Activated CD4-positive, CD25-positive, alpha-beta regulatory T cell (primary cell): ENCODE results near the gene TAGAP.

Experiments used
- DNase-seq, 4 experiments: peaks; one replicate each; lab custom pipeline; 2025; lab: John Stamatoyannopoulos, UW

Gene TAGAP

DNA sequence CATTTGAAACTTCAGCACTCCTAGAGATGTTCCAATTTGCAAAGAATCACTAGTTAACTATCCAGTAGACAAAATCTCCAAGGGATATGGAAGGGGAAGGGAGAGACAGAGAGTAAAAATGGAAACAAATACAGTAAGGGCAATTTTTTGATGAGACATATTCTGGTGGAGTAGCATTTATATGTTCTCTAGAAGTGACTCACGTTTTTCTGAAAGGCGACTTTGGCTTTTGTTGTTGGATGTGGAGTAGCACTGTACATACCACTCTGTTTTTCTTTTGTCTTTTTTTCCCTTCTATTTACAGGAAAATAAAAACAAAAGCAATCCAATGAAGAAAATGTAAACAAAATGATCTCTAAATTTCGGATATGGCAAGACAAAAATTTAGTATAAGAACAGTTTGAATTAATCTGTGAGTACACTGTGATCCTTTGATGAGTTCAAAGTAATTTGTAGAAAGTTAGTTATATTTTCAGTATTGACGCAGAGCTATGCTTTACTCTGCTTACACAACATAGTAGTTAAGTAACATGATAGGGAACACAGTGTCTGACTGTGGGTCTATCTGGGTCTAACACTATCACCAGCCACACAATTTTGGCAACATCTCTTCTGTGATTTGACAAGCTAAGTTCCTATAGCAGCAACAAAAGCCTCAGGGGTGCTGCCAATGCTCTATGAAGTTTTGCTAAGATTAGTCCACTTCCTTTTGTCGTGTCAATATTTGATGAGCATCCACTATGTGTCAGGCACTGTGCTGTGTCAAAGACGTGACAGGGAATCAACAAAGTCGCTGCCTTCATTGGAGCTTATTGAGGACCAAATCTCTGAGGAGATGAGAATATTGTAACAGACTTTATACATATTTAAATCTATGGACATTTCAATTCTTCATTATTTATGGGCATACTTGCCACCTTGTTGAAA is 27.3 kb upstream of the TAGAP start:
- no peak for DNase-seq

DNA sequence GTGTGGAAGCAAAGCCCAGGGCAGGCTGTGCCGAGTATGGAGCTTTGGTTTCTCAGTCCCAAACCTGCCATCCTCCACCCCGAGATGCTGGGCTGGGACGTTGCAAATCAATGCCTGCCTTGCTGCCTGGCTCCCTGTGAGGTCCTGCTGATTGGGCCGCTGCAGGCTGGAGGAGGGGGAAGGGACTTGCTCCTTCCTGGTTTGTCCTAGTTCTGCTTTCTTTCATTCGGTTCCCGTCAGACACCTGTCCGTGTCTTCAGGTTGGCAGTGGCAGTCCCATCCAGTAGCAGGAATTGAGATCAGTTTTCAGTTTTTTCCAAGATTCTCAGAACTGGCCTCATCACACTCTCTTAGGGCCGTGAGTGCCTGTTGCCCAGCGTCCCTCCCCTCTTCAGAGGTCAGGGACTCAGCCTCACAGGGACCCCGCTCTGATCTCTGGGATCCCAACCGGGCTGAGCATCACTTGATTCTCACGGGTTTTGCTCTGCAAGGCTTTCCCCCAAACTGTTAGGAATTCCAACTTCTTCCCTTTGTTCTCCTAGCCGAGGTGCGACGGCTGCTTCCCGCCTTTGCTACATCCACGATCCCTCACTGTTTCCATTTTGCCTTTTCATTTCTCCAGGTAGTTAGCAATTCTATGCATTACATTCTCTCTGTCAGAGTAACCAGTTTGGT is 24.2 kb upstream of the TAGAP start:
- DNase-seq = no peak

DNA sequence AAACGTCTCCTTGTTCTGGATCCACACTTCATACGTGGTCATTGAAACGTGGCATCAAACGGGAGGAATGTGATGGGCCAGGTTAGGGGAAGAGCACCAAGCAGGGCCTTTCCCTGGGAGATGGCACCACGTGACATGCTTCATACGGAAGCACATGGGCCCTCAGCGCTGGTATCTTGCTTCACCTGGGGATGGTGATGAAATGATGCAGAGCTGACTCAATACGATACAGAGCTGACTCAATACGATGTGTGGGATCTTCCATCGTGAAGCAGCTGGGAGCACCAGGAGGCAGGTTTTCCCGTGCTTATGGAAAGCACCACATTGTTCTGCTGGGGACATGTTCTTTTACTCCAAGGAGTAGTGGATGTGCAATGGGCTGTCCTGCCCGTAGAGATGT is 22.5 kb upstream of the TAGAP start:
- DNase-seq = no peak

DNA sequence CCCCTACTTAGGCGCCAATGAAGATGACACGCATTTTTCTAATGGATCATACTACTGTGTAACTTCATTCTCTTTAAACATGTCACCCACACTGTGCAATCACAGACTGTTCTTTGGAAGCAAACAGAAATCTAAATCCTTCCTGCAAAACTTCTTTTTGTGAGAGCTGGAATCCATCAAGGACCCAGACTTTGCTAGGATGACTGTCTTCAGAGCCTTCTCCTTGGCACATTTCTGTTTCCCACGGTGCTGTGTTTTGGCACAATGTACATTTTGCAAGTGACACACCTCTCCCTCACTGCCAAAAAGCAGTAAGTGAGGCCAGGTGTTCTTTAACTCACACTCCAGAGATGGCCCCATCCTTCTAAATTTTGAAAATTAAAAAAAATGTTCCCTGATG is 21.7 kb upstream of the TAGAP start:
- DNase-seq = no peak

DNA sequence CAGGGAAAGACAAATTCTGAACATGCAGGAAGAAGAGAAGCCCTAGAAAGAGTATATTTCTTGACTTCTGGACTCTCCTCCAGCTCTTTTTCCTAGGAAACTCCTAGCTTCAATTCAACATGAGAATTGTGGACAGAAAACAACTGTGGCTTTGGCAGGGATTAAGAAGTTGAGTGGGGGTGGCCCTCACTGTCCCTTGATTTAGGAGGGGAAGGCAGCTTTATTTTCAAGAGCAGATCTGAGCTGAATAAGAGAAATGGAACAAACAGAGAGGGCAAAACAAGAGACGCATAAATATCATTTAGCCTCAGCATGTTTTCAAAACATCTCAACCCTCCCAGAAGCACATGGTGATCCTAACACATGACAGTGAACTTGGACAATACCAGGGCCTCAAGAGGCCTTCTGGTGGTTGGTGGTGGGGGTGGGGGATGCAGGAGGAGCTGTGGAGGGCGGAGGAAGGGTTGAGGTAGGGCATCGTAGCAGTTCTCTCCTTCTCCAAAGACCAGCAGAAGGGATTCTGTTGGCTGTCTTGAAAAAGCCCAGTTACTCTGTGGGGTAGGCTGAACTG is 21.1 kb upstream of the TAGAP start:
- no peak for DNase-seq

DNA sequence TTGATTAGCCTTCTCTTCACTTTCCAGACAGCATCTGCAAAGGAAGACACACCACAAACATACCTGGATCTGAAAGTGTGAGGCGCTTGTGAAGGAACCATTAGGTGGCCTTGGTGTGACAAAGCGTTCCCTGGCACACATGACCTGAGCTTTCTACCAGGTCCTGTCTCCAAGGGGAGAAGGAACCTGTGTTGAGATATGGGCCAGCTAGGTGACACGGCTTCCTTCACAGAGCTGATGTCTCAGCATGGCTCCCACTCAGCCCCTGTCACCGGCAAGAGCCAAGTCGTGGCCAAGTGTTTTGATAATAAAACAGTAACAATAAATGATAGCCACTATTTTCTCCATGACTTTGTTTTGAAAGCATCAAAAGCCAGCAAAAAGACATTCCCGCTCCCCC is 20.3 kb upstream of the TAGAP start:
- DNase-seq = no peak

DNA sequence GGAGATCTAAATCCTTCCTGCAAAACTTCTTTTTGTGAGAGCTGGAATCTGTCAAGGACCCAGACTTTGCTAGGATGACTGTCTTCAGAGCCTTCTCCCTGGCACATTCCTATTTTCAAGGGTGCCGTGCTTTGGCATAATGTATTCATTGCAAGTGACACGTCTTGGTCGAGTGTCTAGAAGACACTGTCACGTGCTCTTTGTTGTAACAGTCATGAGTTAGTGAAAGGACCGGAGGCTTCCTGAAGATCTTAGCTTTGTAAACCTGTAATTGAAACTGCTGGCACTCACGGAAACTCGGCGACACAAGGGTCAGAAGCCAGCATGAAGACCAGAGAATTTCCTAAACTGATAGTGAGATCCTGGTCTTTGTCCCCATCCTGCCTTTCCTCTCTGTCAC is 19.7 kb upstream of the TAGAP start:
- DNase-seq = no peak

DNA sequence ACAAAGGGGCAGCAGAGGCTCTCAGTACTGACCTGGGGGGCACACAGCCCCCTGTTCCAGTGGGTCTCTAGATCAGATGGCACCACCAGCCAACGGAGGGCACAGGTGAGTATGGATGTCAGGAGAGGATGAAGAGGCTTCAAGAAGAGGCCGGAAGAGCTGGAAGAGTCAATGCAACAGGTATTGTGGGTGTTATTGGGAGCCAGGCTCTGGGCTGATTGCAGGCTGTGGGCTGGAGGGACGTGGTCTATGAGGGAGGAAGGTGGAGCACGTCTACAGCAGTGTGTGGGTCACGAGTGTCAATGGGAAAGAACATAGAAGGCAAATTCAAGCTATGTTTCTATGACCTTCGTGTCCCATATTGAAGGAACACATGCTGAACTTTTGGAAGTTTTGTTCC is 18.8 kb upstream of the TAGAP start:
- no peak for DNase-seq

DNA sequence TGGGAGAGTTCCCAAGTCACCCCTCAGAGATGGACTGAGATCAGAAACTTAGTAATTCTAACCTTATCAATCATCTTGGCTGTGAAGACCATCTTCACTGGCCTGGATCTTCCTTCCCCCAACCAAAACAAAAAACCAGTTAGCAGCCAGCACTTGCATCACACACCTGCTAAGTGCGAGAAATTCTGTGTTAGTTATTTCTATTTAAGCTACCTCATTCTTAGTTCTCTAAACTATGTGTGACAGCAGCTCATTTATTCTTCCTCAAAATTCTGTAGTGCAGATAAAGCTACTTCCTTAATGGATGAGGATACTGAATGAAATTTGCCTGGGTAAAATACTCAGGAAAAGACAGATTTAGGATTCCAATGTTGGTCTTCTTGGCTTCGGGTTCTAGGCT is 18.2 kb upstream of the TAGAP start:
- DNase-seq = no peak

DNA sequence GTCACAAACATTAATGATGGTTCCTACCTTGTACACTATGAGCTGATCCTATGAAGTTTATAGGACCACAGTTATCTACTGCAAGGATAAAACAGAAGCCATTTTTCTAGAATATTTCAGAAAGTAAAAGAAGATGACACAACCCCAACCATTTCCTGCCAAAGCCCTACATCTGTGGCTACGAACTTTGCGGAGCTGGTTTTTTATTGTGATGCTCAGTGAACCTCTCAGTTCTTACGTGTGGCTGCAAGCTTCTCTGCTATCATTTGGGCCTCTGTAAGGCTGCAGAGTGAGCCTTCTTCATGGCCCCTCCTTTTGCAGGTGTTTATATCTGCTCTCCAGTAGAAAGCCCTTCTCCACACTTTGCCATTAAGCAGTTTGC is 17.8 kb upstream of the TAGAP start:
- DNase-seq = peak in 2 of 4 experiments; percentile 31 to 37

DNA sequence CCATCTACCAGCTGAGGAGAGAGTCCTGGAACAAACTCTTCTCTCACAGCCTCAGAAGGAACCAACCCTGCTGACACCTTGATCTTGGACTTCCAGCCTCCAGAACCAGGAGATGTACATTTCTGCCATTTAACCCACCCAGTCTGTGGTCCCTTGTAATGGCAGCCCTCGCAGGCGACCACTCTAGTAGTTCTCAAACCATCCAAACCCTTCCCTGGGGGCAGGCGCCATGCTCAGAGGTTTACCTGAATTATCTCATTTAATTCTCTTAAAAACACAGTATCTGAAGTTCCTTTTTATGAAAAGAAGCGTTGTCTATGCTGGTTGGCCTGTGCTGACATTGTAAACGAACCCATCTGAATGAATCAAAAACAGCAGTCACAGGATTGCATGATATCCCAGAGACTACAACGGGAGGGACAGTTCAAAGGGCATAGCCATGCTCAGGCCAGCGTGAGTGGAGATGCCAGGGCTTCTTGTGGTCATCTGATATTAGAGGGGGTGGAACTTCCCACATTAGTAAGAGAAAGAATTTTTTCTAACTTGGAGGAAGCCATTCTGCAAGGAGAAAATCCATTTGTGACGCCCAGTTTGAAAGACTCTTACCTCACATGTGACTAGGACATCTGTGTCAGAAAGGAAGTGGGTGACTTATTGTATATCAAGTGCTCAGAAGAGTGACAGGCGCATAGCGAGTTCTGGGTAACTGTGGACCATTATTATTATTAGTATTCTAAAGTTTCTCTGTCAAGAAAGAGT is 17.2 kb upstream of the TAGAP start:
- DNase-seq = peak in 1 of 4 experiments; percentile 17

DNA sequence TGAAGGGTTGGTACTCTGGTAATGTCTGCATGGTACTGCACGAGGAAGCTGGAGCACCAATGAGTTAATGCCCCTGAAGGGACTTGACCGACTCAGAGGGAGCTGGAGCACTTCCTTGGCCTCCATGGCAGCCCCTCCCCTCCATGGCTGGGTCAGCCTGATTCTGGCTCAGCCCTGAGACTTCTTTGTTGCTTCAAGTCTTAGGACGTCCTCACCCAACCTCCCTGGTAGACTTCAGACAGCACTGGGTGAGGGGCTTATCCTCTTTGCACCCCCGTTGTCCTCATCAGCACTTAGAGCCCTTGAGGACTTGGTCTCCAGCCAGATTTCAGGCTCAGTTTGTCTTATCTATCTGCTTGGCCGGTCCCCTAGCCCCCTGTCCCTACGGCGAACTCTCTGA is 16.4 kb upstream of the TAGAP start:
- no peak for DNase-seq

DNA sequence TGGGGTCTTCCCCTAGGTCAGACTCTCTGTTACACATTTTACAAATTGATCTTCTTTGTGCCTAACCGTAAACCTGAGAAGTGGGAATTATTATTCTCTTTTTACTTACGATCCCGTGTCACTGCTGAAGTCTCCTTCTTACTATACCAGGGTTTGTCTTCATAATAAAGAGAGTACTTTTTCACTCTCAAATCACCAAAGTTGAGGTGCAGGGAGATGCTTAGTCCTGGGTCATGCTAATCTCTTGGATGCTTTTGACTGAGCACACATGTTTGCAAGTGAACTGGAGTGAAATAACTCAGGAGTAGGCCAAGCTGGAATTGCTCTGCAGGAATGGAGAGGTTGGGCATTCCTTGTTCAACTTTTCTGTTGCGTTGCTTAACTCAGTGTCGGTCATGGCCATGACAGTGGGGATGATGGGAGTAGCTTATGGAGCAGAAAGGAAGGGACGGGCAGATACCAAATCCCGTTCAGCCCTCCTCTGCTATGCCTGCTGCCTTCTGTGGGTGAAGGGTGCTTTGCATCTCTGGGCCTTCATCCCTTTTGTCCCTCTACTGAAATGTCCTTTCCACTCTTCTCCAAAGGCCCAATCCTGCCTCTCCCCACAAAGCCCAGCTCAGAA is 15.2 kb upstream of the TAGAP start:
- no peak for DNase-seq

DNA sequence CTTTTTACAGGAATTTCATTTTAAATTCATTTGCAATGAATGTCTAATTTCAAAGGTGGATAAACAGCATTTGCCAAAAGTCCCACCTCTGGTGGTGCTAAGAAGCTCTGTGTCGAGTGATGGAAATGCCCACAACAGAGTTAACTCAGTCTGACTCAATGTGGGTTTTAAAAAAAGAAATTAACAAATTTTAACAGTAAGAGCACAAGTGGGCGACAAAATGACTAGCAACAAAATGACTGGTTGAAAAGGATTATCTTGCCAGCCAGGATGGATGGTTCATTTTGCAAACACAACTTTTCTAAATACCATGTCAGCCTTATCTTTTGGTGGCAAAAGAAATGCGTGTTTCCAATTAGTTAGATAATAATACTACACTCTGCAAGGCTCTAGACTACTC is 14.3 kb upstream of the TAGAP start:
- no peak for DNase-seq

DNA sequence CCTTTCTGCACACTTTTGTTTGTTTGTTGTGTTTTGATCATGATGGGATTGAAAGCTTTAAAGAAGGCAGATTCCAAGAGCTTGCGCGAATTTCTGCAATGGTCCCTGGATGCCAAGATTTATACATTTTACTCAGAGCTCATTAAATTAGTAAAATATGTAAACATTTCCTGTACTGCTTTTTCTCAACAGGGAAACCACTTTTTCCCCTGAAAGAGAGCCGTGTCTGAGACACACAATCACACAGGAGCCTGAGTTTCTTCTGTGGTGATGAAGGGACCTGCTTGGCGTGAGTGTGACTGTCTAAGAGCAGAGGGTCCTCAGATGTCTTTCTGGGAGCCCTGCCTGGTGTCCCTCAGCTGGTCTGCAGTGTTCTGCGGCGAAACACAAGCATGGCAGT is 12.1 kb upstream of the TAGAP start:
- no peak for DNase-seq

DNA sequence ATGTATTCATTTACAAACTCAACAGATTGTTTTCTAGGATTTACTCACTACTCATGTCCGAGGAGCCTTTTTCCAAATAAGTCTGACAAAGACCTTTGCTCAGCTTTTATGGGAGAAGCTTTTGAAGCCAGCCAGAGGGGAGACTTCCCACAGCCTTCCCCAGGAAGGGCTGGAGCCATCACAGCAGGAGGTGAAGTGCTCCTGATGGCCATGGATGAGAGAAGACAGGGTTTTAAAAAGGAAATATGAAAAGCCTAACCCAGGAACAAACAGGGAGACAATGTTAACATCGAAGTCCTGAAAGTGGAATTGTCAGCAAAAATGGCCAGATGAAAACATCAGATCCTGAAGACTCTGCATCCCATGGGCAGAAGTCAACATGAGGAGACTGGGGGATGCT is 11.6 kb upstream of the TAGAP start:
- DNase-seq = no peak

DNA sequence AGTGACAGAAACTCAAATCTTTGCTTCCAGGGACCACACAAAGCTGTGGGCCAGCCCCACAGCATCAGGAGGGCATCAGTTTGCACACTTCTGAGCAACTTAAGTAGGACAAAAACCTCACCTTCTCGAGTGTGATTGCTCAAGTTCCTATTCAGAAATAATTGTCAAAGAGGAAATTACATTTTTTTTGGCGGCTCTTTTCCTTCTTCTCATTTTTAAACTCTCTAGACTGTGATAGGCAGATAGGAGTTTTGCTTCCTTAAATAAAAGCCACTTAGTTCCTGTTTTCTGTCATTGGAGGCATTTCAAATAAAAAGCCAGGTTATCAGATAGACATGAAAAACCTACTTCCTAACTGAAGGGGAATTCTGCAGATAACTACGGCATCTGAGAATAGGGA is 11.2 kb upstream of the TAGAP start:
- DNase-seq = no peak

DNA sequence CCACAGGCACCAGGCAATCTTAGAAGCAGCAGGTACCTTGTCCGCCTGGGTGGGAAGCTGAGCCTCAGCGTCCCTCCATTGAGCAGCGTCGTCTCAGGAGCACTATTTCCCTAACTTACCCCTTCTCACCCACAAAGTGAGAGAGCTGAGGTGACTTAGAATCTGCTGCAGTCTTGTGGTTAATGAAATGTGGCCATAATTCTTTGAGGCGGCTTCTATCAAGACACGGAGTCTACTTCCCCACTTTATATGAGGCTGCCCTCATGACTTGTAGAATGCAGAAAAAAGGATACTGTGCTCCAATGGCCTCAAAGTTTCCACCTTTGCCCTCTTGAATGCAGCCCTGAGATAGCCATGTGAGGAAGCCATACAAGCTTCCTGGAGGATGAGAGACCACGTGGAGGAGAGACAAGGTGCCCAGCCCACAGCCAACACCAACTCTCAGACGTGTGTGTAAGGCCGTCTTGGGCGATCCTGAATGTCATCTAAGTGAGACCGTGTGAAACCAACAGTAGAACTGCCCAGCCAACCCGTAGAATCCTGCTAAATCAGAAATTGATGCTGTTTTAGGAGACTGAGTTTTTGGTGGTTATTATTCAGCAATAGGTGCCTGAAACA is 9.1 kb upstream of the TAGAP start:
- DNase-seq = no peak

DNA sequence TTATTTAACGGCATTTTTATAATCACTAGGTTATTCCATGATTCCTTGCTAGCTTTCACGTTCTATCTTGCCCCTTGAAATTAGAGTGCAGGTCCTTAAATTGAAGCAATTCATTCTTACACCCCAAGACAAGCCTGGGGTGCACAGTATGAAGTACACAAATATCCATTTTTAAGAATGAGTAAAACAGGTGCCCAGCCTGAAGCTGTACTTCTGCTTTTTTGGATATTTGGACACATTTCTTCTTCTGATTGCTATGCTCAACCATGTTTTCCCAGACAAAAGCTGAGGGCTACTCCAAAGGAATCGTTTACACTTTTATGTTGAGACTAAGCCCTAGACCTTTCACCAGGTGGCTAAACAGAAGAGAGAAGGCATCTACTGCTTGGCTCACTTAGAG is 7.9 kb upstream of the TAGAP start:
- no peak for DNase-seq

DNA sequence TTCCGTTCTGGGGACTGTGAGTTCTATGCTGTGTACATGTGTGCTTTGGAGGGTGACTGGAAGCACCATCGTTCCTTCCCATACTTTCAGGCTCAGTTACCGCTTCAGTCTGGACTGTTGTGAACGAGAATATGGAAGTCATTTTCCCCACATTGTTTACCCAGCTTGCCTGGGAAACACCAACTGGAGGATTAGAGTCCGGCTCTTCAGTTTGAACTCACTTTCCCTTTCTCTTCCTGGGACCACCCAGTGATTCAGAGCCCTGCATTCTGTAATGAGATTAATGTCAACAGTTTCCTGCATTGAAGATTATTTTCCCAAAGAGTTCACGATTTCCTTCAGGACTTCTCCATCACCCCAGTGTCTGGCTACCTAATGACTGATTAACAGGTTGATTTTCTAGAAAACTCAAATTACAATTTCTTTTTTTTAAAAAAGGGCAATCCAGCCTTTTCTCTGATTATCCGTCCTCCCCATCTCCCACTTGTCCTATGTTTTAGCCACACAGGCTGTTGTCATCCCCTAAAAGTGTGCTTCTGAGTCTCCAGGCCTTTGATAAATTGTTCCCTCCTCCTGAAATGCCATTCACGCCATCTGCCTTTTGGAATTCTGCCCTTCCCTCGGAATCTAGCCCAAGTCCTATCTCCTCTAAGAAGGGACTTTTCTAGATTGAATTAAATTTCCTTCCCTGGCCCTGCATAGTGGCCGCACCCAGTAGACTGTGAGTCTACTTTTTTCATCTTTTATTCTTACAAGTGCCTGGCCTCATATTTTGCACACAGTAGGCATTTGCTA is 3.3 kb upstream of the TAGAP start:
- DNase-seq = no peak

DNA sequence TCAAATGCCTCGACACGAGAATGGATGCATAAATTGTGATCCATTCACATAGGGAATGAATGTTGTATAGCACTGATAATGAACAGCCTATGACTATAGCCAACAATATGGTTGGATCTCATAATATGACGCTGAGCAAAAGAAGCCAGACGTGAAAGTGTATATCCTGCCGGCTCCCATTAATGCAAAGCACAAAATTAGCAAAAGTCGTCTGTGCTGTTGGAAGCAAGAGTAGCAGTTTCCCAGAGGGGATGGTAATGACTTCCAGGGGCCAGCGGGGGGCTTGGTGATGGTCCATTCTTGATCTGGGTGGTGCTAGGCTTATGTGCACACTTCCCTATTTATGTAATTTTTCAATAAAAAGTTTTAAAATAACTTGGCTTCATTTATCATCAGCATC is 1.0 kb upstream of the TAGAP start:
- no peak for DNase-seq
